H1 (cell line): Measurements from ENCODE around the gene EIF1B. TPM values are rescaled to one million over a fixed set of nuclear protein-coding genes. Genes with fewer than 3 reads are reported as not detected.

Experiments
- CBX5 ChIP-seq: fragments of 300-800, 300-1000 bp; sonication (generic); IDR thresholded peaks from 2 replicates; pipeline ENCODE4 v1.7.1; 2016; ENCODE audit warnings: antibody characterized with exemption, low read length, low read depth
- CHD2 ChIP-seq: IDR thresholded peaks from 2 replicates; pipeline ENCODE4 v1.6.1; 2012; ENCODE audit warnings: low read length, improper control_type of control experiment
- FOSL1 ChIP-seq: IDR thresholded peaks from 2 replicates; pipeline ENCODE4 v1.6.1; 2011; ENCODE audit warnings: mild to moderate bottlenecking, low read depth, low read length, moderate library complexity; ENCODE audit not compliant: insufficient read depth
- polyA plus RNA-seq, 7 experiments: library from polyadenylated mRNA; depleted of rRNA in 3 of 7; stranded (reverse) in 5 of 7; unstranded in 2 of 7; fragments of >200 nt in 5 of 7; fragments of 200-250 nt in 2 of 7; gene quantifications; 1 replicate in 5 of 7; 2 replicates in 1 of 7; 4 replicates in 1 of 7; pipeline versions ENCODE4 v1.2.1 to v1.2.3, GENCODE V29; 2011 to 2013; ENCODE audit warnings: missing spikeins in 2 of 7, mixed read lengths in 2 of 7
- total RNA-seq: library from RNA; stranded (reverse); fragmentation: NEBNext Ultra II Directional; extraction: Animal tissue kit (Norgen Biotek cat#: 25700); gene quantifications from 2 replicates; pipeline ENCODE4 v1.2.1, GENCODE V29; 2021
- TF ChIP-seq, protein P1 (sequence below): fragments of 300-600 bp; sonication (generic); IDR thresholded peaks from 2 replicates; pipeline ENCODE4 v1.7.1; 2012; ENCODE audit warnings: low read length, moderate library complexity, mild to moderate bottlenecking, inconsistent platforms; ENCODE audit not compliant: insufficient replicate concordance

EIF1B gene
- total and polyA plus RNA-seq, 2 of the 8 experiments (the other 6 are each of a cell fraction or from before 2014, with no cell fraction given): 42.4 to 115 TPM

DNA sequence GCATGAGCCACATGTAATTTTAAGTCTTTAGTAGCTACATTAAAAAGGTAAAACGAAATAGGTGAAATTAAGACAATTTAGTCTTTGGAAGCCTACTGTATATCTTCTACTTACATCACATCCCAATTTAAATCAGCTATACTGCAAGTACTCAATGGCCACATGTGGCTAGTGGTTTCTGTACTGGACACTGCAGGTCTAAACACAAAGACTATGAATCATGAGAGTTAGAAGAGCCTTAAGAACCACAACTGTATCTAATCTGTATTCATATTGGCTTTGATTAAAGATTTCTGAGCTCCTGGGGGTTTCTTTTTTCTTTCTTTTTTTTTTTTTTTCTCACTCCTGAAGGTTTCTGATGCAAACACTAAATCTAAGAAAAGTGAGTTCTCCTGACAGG lies 2.3 kb upstream of the EIF1B start (continued):
- TF ChIP-seq, protein P1, sequence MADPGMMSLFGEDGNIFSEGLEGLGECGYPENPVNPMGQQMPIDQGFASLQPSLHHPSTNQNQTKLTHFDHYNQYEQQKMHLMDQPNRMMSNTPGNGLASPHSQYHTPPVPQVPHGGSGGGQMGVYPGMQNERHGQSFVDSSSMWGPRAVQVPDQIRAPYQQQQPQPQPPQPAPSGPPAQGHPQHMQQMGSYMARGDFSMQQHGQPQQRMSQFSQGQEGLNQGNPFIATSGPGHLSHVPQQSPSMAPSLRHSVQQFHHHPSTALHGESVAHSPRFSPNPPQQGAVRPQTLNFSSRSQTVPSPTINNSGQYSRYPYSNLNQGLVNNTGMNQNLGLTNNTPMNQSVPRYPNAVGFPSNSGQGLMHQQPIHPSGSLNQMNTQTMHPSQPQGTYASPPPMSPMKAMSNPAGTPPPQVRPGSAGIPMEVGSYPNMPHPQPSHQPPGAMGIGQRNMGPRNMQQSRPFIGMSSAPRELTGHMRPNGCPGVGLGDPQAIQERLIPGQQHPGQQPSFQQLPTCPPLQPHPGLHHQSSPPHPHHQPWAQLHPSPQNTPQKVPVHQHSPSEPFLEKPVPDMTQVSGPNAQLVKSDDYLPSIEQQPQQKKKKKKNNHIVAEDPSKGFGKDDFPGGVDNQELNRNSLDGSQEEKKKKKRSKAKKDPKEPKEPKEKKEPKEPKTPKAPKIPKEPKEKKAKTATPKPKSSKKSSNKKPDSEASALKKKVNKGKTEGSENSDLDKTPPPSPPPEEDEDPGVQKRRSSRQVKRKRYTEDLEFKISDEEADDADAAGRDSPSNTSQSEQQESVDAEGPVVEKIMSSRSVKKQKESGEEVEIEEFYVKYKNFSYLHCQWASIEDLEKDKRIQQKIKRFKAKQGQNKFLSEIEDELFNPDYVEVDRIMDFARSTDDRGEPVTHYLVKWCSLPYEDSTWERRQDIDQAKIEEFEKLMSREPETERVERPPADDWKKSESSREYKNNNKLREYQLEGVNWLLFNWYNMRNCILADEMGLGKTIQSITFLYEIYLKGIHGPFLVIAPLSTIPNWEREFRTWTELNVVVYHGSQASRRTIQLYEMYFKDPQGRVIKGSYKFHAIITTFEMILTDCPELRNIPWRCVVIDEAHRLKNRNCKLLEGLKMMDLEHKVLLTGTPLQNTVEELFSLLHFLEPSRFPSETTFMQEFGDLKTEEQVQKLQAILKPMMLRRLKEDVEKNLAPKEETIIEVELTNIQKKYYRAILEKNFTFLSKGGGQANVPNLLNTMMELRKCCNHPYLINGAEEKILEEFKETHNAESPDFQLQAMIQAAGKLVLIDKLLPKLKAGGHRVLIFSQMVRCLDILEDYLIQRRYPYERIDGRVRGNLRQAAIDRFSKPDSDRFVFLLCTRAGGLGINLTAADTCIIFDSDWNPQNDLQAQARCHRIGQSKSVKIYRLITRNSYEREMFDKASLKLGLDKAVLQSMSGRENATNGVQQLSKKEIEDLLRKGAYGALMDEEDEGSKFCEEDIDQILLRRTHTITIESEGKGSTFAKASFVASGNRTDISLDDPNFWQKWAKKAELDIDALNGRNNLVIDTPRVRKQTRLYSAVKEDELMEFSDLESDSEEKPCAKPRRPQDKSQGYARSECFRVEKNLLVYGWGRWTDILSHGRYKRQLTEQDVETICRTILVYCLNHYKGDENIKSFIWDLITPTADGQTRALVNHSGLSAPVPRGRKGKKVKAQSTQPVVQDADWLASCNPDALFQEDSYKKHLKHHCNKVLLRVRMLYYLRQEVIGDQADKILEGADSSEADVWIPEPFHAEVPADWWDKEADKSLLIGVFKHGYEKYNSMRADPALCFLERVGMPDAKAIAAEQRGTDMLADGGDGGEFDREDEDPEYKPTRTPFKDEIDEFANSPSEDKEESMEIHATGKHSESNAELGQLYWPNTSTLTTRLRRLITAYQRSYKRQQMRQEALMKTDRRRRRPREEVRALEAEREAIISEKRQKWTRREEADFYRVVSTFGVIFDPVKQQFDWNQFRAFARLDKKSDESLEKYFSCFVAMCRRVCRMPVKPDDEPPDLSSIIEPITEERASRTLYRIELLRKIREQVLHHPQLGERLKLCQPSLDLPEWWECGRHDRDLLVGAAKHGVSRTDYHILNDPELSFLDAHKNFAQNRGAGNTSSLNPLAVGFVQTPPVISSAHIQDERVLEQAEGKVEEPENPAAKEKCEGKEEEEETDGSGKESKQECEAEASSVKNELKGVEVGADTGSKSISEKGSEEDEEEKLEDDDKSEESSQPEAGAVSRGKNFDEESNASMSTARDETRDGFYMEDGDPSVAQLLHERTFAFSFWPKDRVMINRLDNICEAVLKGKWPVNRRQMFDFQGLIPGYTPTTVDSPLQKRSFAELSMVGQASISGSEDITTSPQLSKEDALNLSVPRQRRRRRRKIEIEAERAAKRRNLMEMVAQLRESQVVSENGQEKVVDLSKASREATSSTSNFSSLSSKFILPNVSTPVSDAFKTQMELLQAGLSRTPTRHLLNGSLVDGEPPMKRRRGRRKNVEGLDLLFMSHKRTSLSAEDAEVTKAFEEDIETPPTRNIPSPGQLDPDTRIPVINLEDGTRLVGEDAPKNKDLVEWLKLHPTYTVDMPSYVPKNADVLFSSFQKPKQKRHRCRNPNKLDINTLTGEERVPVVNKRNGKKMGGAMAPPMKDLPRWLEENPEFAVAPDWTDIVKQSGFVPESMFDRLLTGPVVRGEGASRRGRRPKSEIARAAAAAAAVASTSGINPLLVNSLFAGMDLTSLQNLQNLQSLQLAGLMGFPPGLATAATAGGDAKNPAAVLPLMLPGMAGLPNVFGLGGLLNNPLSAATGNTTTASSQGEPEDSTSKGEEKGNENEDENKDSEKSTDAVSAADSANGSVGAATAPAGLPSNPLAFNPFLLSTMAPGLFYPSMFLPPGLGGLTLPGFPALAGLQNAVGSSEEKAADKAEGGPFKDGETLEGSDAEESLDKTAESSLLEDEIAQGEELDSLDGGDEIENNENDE: no peak
- TF ChIP-seq FOSL1 (no peak), CBX5 (no peak), CHD2 (no peak)
- TF ChIP-seq, all 59 proteins: peak for 0
